Kidney (tissue), 14 donors: ENCODE results near the gene SIRPA. TPM values are rescaled to one million over a fixed set of nuclear protein-coding genes. Genes with fewer than 3 reads are reported as not detected.

Experiments
- DNase-seq, 5 donors: peaks; one replicate each; pipeline ENCODE4 v3.0.0-alpha.2; 2013 to 2020
- FAIRE-seq: peaks from 2 replicates; lab custom pipeline; 2012; peaks lifted over from hg19 to GRCh38; lab: Jason Lieb, UNC
- H3K27ac ChIP-seq, 2 donors: one replicate each; pipeline ENCODE4 v1.7.0; 2013; ENCODE audit warnings: low read depth in 2 of 2, low read length in 2 of 2, inconsistent platforms in 1 of 2
- H3K27me3 ChIP-seq: one replicate; pipeline ENCODE4 v1.7.1; 2013; ENCODE audit warnings: low read length, inconsistent platforms; ENCODE audit not compliant: control insufficient read depth, insufficient read depth
- H3K36me3 ChIP-seq, 3 donors: one replicate each; pipeline versions ENCODE4 v1.7.0 to v1.7.1; 2013; ENCODE audit warnings: low read length in 3 of 3, control low read depth in 1 of 3, inconsistent platforms in 1 of 3; ENCODE audit not compliant: insufficient read depth in 3 of 3, control insufficient read depth in 2 of 3
- H3K4me1 ChIP-seq, 3 donors: one replicate each; pipeline versions ENCODE4 v1.7.0 to v1.7.1; 2013; ENCODE audit warnings: low read length in 3 of 3, inconsistent platforms in 1 of 3, low read depth in 1 of 3; ENCODE audit not compliant: control insufficient read depth in 2 of 3, insufficient read depth in 2 of 3
- H3K4me3 ChIP-seq, 3 donors: one replicate each; pipeline versions ENCODE4 v1.7.0 to v1.8.1; 2013; ENCODE audit warnings: low read length in 3 of 3, control low read depth in 1 of 3, inconsistent platforms in 1 of 3
- H3K9ac ChIP-seq, 3 donors: one replicate each; pipeline versions ENCODE4 v1.7.0 to v1.7.1; 2013; ENCODE audit warnings: low read length in 3 of 3, control low read depth in 1 of 3, inconsistent platforms in 1 of 3
- H3K9me3 ChIP-seq, 3 donors: one replicate each; pipeline versions ENCODE4 v1.7.0 to v1.7.1; 2013; ENCODE audit warnings: low read length in 3 of 3, control low read depth in 1 of 3, inconsistent platforms in 1 of 3; ENCODE audit not compliant: control insufficient read depth in 2 of 3, insufficient read depth in 1 of 3
- CTCF ChIP-seq: IDR thresholded peaks from 3 replicates; pipeline ENCODE4 v1.5.1; 2012; ENCODE audit warnings: mild to moderate bottlenecking, moderate library complexity, borderline replicate concordance; ENCODE audit not compliant: insufficient read depth; ENCODE audit errors: extremely low read depth
- intact Hi-C: fragments of 100-400 bp; cut with DNase I; formaldehyde crosslinking; loops from one replicate; pipeline ENCODE4 v1.11.1; 2022
- polyA plus RNA-seq: library from polyadenylated mRNA; stranded (reverse); fragments of 350-450 nt; fragmentation: Illumina TruSeq; extraction: RNeasy Lipid Tissue Mini Kit (QIAGEN cat#74804); gene quantifications from one replicate; pipeline ENCODE4 v1.2.3, GENCODE V29; 2014; ENCODE audit warnings: low read depth, low replicate concordance; ENCODE audit not compliant: insufficient read depth
- total RNA-seq: library from RNA; stranded (reverse); fragmentation: NEBNext Ultra II Directional; extraction: Animal tissue kit (Norgen Biotek cat#: 25700); gene quantifications from one replicate; pipeline ENCODE4 v1.2.1, GENCODE V29; 2021
- donor health status: control.
- donor health status: control.
- donor health status: control.
- donor health status: control.
- donor health status: control.
- donor health status: DM: yes; HTN: yes; CAD: no.
- donor health status: Normal renal cell carcinoma (clear cell type).

Gene SIRPA
- total and polyA plus RNA-seq, 2 donors from 2014 or later: 24.7 to 46.6 TPM

GRCh38 chr20:1973601-1974440 lies 78.6 kb downstream of the SIRPA start:
- Histone ChIP-seq H3K9me3 (no peaks in the 10 kb centered on the region), H3K36me3 (no peaks in the 10 kb centered on the region), H3K27me3 (no peaks in the 10 kb centered on the region), H3K27ac (no peak overlapping the region), H3K4me1 (no peaks in the 10 kb centered on the region), H3K4me3 (no peak overlapping the region), H3K9ac (no peak overlapping the region)
- intact Hi-C loops: no loop called here
- DNase-seq: peak in 1 of 5 donors; percentile 5
- FAIRE-seq: no peak
- TF ChIP-seq CTCF: no peak

GRCh38 chr20:1975291-1975690 lies 80.1 kb downstream of the SIRPA start:
- Histone ChIP-seq H3K4me3 (no peak overlapping the region), H3K27ac (no peak overlapping the region), H3K4me1 (no peaks in the 10 kb centered on the region), H3K9ac (no peak overlapping the region), H3K36me3 (no peaks in the 10 kb centered on the region), H3K27me3 (no peaks in the 10 kb centered on the region), H3K9me3 (no peaks in the 10 kb centered on the region)
- no peak for TF ChIP-seq CTCF
- FAIRE-seq (no peak), DNase-seq (no peak)
- intact Hi-C loops: no loop called here

GRCh38 chr20:1979106-1979778 lies 84.0 kb downstream of the SIRPA start:
- no peaks in the 10 kb centered on the region for H3K27me3 ChIP-seq
- intact Hi-C loops: no loop called here
- H3K9ac ChIP-seq: no peak overlapping the region
- TF ChIP-seq CTCF: no peak
- H3K4me3 ChIP-seq: no peak overlapping the region
- H3K27ac ChIP-seq: no peak overlapping the region
- FAIRE-seq (no peak), DNase-seq (peak in 3 of 5 donors; percentile 13 to 43 (median 39))
- H3K36me3 ChIP-seq: no peaks in the 10 kb centered on the region
- no peaks in the 10 kb centered on the region for H3K4me1 ChIP-seq
- no peaks in the 10 kb centered on the region for H3K9me3 ChIP-seq
